ENCODE measurements around the gene AMIGO1.

The AMIGO1 gene

DNA sequence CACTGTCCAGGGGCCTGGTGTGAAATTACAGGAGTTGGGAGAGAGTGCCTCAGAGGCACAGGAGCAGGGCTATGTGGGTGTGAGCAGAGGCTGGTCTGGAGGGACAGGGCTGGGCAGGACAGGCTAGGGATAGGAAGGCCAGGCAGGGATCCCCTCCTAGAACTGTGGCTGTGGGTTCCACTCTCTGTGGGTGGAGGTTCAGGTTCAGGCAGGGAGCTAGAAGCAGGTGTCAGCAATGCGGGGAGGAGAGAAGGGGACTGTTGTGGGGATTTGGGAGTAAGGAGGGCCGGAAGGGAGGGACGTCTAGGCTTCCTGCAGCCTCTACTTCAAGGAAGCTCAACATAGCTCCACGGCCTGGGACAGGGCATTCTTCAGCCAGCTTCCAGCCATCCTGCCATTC is 21.9 kb upstream of the AMIGO1 start:
- no peaks in the 10 kb centered on the region for H3K79me2 ChIP-seq (ENCODE audit: control insufficient read depth, insufficient read depth, low read length, unreplicated experiment)
- peaks cover 15% of the 10 kb centered on the region for H3K27me3 ChIP-seq (ENCODE audit: insufficient read depth, low read length)
- no peak overlapping the region for H2AFZ ChIP-seq (ENCODE audit: low read length, unreplicated experiment)
- H3K36me3 ChIP-seq (ENCODE audit: insufficient read depth, low read length) = no peaks in the 10 kb centered on the region
- H3K27ac ChIP-seq (ENCODE audit: low read depth, low read length) = no peak overlapping the region
- H3K4me1 ChIP-seq (ENCODE audit: control insufficient read depth, insufficient read depth, low read length, unreplicated experiment) = peaks cover 8% of the 10 kb centered on the region
- no peak overlapping the region for H3K4me3 ChIP-seq (ENCODE audit: low read depth, low read length)

DNA sequence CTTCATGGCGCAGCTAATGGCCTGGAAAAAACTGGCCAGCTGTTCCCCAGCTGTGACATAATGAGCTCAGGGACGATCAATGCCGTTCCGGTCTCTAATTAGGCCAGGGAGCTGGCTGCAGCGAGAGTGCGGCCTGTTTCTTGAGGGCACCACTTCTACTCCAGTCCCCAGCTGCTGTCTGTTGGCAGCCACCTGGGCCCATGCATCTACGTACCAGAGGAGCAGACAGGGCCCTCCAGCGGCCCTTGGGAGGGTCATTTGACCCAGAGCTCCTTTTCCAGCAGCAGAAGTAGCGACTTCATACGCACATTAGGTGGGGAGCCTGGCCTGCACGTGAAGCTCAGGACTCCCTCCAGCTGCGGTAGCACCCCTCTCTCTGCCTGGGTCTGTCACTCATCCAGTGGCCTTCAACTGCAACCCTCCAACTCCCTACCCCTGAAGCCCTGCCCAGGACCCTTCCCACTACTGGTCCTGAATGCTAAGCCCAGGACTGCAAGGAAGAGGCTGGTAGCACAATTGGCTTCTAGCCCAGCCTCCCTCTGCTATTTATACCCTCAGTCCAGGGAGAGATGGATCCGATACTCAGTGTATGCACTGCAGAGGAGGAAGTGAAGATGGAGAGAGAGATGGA is 21.0 kb upstream of the AMIGO1 start:
- peaks cover 20% of the 10 kb centered on the region for H3K27me3 ChIP-seq (ENCODE audit: insufficient read depth, low read length)
- H3K27ac ChIP-seq (ENCODE audit: low read depth, low read length) = no peak overlapping the region
- no peaks in the 10 kb centered on the region for H3K36me3 ChIP-seq (ENCODE audit: insufficient read depth, low read length)
- H3K79me2 ChIP-seq (ENCODE audit: control insufficient read depth, insufficient read depth, low read length, unreplicated experiment) = no peaks in the 10 kb centered on the region
- H3K4me1 ChIP-seq (ENCODE audit: control insufficient read depth, insufficient read depth, low read length, unreplicated experiment) = peaks cover 8% of the 10 kb centered on the region
- H2AFZ ChIP-seq (ENCODE audit: low read length, unreplicated experiment) = no peak overlapping the region
- H3K4me3 ChIP-seq (ENCODE audit: low read depth, low read length) = no peak overlapping the region

DNA sequence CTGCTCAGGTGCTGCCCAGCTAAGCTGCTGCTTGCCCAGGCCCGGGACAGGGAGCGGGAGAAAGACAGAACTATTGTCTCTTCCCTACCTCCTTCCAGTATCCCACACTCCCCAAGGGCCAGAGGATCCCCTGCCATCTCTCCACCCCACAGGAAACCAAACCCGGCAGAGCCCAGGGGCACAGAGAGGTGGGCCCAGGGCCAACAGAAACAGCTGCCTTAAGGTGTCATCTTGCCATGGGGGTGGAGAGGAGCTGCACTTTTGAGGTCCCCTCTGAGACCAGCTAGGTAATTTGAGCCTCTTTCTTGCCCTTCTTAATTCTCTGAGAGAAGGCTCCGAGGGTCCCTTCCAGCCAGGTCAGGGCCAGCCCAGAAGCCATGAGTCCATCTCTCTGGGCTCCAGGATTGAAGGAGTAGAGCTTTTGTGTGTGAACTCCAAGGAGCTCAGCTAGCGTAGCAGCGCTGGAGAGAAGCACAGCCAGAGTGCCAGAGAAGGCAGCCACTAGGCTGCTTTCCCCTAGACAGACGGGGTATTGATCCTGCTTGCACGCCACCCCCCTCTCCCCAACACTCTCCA is 20.4 kb upstream of the AMIGO1 start:
- Histone ChIP-seq H3K4me1 (ENCODE audit: control insufficient read depth, insufficient read depth, low read length, unreplicated experiment) (peaks cover 8% of the 10 kb centered on the region), H3K36me3 (ENCODE audit: insufficient read depth, low read length) (no peaks in the 10 kb centered on the region), H2AFZ (ENCODE audit: low read length, unreplicated experiment) (no peak overlapping the region), H3K27ac (ENCODE audit: low read depth, low read length) (no peak overlapping the region), H3K79me2 (ENCODE audit: control insufficient read depth, insufficient read depth, low read length, unreplicated experiment) (no peaks in the 10 kb centered on the region), H3K4me3 (ENCODE audit: low read depth, low read length) (no peak overlapping the region), H3K27me3 (ENCODE audit: insufficient read depth, low read length) (peaks cover 20% of the 10 kb centered on the region)

DNA sequence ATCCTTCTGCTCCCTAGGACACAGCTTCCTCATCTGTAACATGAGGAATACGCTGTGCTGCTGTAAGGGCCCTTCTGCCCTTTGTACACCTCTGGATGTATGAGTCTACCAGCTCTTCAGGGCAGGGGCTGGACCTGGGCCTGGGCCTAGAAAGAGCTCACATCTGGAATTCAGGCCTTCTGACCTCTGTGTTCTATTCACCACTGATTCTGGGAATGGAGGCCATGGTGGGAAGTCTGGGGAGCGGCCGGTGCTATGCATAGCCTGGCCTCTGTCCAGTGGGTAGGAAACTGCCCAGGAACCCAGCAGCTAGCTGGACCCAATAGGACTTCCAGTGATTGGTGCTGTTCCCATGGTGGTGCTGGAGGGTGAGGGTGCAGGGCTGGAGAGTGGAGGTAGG is 19.2 kb upstream of the AMIGO1 start:
- Histone ChIP-seq H3K79me2 (ENCODE audit: control insufficient read depth, insufficient read depth, low read length, unreplicated experiment) (no peaks in the 10 kb centered on the region), H3K27me3 (ENCODE audit: insufficient read depth, low read length) (peaks cover 20% of the 10 kb centered on the region), H3K4me3 (ENCODE audit: low read depth, low read length) (no peak overlapping the region), H3K27ac (ENCODE audit: low read depth, low read length) (no peak overlapping the region), H2AFZ (ENCODE audit: low read length, unreplicated experiment) (no peak overlapping the region), H3K36me3 (ENCODE audit: insufficient read depth, low read length) (no peaks in the 10 kb centered on the region), H3K4me1 (ENCODE audit: control insufficient read depth, insufficient read depth, low read length, unreplicated experiment) (peaks cover 8% of the 10 kb centered on the region)

DNA sequence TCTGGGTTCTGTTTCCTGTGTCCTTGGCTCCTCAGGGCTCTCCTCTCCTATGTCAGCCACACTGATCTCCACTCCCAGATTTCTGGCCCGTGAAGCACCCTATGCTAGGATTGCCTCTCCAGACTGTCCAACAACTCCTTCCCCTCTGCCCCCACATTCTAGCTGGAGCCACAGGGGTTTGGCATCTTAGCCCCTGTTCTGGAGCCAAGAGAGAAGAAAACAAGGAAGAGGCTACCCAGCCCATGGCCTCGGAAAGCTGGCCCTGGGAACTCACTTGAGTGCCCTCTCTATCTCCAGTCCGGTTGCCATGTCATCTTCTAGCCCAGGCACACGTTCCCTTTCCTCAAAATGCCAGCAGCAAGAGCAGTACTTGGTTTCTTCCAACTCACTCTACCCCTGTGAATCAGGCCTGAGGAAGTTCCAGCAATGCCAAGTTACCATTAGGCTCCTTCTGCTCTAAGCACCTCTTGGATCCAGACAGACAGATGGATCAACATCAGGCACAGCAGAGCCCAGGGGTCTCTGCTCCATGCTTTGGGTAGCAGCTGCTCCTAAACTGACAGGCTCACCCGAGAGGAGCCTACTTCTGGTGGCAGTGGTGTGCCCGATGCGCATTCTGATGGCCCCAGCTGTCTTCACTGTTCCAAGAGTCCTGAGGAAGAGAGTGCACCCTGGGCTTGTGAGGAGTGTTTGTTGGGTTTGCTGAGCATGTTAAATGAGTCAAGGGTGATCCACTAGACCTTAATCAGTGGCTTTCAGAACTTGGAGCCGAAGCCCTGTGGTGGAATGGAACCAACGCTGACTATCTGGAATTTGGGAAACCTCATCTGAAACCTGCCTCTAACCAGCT is 18.5 kb upstream of the AMIGO1 start:
- Histone ChIP-seq H3K79me2 (ENCODE audit: control insufficient read depth, insufficient read depth, low read length, unreplicated experiment) (no peaks in the 10 kb centered on the region), H2AFZ (ENCODE audit: low read length, unreplicated experiment) (no peak overlapping the region), H3K36me3 (ENCODE audit: insufficient read depth, low read length) (no peaks in the 10 kb centered on the region), H3K27ac (ENCODE audit: low read depth, low read length) (no peak overlapping the region), H3K4me3 (ENCODE audit: low read depth, low read length) (no peak overlapping the region), H3K4me1 (ENCODE audit: control insufficient read depth, insufficient read depth, low read length, unreplicated experiment) (peaks cover 8% of the 10 kb centered on the region), H3K27me3 (ENCODE audit: insufficient read depth, low read length) (peaks cover 22% of the 10 kb centered on the region)

DNA sequence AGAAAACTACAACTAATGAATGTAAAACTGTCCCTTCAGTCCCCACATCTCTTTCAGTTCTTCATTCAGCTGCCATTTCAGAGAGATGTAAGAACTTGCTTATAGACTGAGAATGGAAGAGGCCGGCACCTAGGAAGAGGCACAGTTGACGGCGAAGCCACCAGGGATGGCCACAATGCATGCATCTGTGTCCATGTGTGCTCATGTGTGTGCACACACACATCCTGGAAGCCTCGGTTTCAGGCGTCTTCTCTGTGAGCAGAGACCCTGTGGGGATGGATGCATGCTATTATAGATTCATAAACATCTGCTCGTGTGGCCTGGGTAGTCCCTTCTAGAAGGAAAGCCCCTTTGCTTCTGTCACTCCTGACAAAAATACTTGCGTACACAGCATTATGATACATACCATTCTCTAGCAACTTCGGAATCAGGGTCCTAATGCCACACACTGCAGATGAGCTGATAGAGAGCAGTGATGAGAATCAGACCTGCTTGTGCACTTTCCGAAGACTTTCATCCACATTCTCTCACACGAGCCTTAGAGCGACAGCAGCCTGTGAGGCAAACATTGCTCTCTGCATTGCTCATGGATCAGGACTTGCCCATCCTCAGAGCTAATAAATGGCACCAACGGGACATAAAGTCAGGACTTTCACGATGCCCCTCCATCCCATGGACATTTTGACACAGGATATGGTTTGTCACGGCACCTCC is 17.7 kb upstream of the AMIGO1 start:
- Histone ChIP-seq H2AFZ (ENCODE audit: low read length, unreplicated experiment) (no peak overlapping the region), H3K4me3 (ENCODE audit: low read depth, low read length) (no peak overlapping the region), H3K27me3 (ENCODE audit: insufficient read depth, low read length) (peaks cover 30% of the 10 kb centered on the region), H3K36me3 (ENCODE audit: insufficient read depth, low read length) (no peaks in the 10 kb centered on the region), H3K27ac (ENCODE audit: low read depth, low read length) (no peak overlapping the region), H3K4me1 (ENCODE audit: control insufficient read depth, insufficient read depth, low read length, unreplicated experiment) (peaks cover 4% of the 10 kb centered on the region), H3K79me2 (ENCODE audit: control insufficient read depth, insufficient read depth, low read length, unreplicated experiment) (no peaks in the 10 kb centered on the region)

DNA sequence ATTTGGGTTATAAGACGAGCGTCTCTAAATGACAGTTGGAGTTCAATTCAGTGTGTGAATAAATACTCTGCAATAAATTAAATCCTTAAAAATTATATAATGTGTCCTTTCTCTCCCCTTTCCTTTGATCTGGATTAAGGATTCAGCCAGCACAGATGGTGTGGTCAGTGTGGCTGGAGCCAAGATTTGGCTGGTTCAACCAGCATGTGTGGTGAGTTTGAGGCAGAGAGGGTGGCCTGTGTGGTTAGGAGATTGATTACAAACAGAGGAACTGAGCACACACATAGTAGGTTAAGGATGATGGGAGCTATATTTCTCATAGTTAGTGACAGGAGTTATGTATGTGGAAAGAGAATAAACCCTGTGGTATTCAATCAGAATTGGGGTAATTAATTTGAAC is 14.2 kb upstream of the AMIGO1 start:
- Histone ChIP-seq H3K27me3 (ENCODE audit: insufficient read depth, low read length) (peaks cover 51% of the 10 kb centered on the region), H2AFZ (ENCODE audit: low read length, unreplicated experiment) (no peak overlapping the region)

DNA sequence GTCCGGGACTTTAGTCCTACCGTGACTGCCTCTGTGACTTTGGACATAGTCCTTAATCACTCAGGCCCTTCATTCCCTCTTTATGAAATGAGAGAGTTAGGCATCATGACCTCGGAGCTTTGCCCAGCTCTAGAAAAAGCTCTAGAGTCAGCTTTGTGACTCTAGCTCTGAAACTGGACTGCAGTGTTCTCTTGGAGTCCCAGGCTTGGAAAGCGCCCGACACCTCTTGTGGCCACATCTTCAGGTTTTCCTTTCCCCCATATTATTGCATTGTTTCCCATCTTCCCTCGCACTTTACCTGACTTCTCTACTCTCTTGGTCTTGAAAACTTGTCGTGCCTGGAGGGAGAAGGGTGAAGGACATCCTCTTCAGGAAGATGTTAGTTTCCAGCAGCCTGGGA is 12.5 kb upstream of the AMIGO1 start:
- H3K36me3 ChIP-seq (ENCODE audit: insufficient read depth, low read length) = no peaks in the 10 kb centered on the region
- H3K27me3 ChIP-seq (ENCODE audit: insufficient read depth, low read length) = peaks cover 42% of the 10 kb centered on the region
- H3K4me3 ChIP-seq (ENCODE audit: low read depth, low read length) = no peak overlapping the region
- no peaks in the 10 kb centered on the region for H3K79me2 ChIP-seq (ENCODE audit: control insufficient read depth, insufficient read depth, low read length, unreplicated experiment)
- no peak overlapping the region for H3K27ac ChIP-seq (ENCODE audit: low read depth, low read length)
- no peak overlapping the region for H2AFZ ChIP-seq (ENCODE audit: low read length, unreplicated experiment)
- H3K4me1 ChIP-seq (ENCODE audit: control insufficient read depth, insufficient read depth, low read length, unreplicated experiment) = no peaks in the 10 kb centered on the region

More for the DNA sequence above, 14.2 kb upstream of the AMIGO1 start:
- Histone ChIP-seq H3K4me3 (ENCODE audit: low read depth, low read length) (no peak overlapping the region), H3K4me1 (ENCODE audit: control insufficient read depth, insufficient read depth, low read length, unreplicated experiment) (no peaks in the 10 kb centered on the region), H3K79me2 (ENCODE audit: control insufficient read depth, insufficient read depth, low read length, unreplicated experiment) (no peaks in the 10 kb centered on the region), H3K36me3 (ENCODE audit: insufficient read depth, low read length) (no peaks in the 10 kb centered on the region), H3K27ac (ENCODE audit: low read depth, low read length) (no peak overlapping the region)

DNA sequence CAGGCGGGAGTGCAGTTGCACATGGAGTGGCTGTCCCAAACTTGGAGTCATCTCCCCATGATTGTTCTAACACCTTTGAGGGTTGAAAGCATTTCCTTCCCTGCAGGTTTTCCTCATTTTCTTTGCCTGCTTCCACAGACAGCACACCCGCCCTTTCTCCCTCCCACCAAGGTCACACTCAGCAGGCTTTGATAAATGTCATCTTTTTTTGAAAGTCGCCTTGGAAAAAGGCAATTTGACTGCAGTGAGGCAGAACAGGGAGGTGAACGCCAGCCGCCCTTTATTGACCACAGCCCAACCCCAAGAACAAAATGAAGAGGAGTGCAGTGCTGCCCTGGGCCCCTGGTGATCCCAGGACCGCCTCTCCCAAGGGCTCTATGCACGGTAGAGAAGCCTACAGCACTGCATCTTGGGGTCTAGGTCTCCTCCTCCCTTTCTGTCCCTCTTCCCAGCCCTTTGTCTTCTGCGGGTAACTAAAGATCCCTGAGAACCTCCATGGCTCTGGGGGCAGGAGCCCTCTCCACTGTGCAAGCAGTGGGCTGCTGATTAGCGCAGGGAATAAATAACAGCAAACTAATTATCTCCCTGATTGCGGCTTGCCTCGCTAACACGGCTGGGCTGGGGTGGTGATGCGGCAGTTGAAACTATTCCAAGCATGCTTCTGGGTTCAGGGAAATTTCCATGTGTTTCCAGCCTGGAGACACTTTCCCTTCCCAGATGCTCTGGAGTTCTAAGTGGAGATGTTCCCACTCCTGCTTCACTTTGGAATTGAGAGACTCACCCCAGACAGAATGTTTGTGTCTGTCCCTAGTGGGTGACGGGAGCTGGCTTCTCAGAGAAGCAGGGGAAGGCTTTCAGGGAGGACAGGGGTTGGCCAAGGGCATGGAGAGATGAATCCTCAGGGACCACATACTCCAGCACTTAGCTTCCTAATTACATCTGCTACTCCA is 11.8 kb upstream of the AMIGO1 start:
- Histone ChIP-seq H3K79me2 (ENCODE audit: control insufficient read depth, insufficient read depth, low read length, unreplicated experiment) (no peaks in the 10 kb centered on the region), H2AFZ (ENCODE audit: low read length, unreplicated experiment) (no peak overlapping the region), H3K36me3 (ENCODE audit: insufficient read depth, low read length) (no peaks in the 10 kb centered on the region), H3K4me1 (ENCODE audit: control insufficient read depth, insufficient read depth, low read length, unreplicated experiment) (no peaks in the 10 kb centered on the region), H3K4me3 (ENCODE audit: low read depth, low read length) (no peak overlapping the region), H3K27ac (ENCODE audit: low read depth, low read length) (no peak overlapping the region), H3K27me3 (ENCODE audit: insufficient read depth, low read length) (peaks cover 37% of the 10 kb centered on the region)

DNA sequence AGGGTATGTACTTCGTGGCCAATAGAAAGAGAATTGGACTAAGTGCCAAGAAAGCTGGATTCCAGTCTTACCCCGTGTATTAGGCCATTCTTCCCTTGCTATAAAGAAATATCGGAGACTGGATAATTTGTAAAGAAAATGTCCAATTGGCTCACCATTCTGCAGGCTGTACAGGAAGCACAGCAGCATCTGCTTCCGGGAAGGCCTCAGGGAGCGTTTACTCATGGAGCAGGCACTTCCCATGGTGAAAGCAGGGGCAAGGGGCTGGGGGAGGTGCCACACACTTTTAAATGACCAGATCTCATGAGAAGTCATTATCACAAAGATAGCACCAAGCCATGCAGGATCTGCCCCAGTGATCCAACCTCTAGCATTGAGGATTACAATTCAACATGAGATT is 7.8 kb upstream of the AMIGO1 start:
- Histone ChIP-seq H3K4me3 (ENCODE audit: low read depth, low read length) (no peak overlapping the region), H3K4me1 (ENCODE audit: control insufficient read depth, insufficient read depth, low read length, unreplicated experiment) (no peaks in the 10 kb centered on the region), H3K27ac (ENCODE audit: low read depth, low read length) (no peak overlapping the region), H2AFZ (ENCODE audit: low read length, unreplicated experiment) (no peak overlapping the region), H3K27me3 (ENCODE audit: insufficient read depth, low read length) (peaks cover 22% of the 10 kb centered on the region), H3K79me2 (ENCODE audit: control insufficient read depth, insufficient read depth, low read length, unreplicated experiment) (no peaks in the 10 kb centered on the region), H3K36me3 (ENCODE audit: insufficient read depth, low read length) (no peaks in the 10 kb centered on the region)
